WTC11 (cell line): Measurements from ENCODE around the gene FOXL1. TPM values are rescaled to one million over a fixed set of nuclear protein-coding genes. Genes with fewer than 3 reads are reported as not detected.

Experiments used
- ATAC-seq: fragments of 200-7000 bp; cut with Tn5 transposase; 2 replicates; pipeline ENCODE4 v1.10.0; 2021; ENCODE audit warnings: mild to moderate bottlenecking, moderate library complexity
- CTCF ChIA-PET: fragments of 300-600 bp; sonication (Branson Sonifier 250); formaldehyde crosslinking; loops from one replicate; lab custom pipeline; 2021; ENCODE audit warnings: antibody characterized with exemption; lab: Charles Lee
- POLR2A ChIA-PET: fragments of 350-600 bp; sonication (Branson Sonifier 250); formaldehyde crosslinking; loops from one replicate; lab custom pipeline; 2021; ENCODE audit warnings: antibody characterized with exemption; lab: Charles Lee
- DNase-seq: peaks from one replicate; pipeline ENCODE4 v3.0.0; 2021; ENCODE audit warnings: low spot score
- H3K27ac Mint-ChIP-seq: 2 replicates; pipeline ENCODE4 v1.8.0; 2021; ENCODE audit warnings: mixed read lengths
- H3K27me3 Mint-ChIP-seq: 2 replicates; pipeline ENCODE4 v1.8.0; 2021; ENCODE audit warnings: low read depth, mild to moderate bottlenecking, moderate library complexity, mixed read lengths
- H3K36me3 Mint-ChIP-seq: 2 replicates; pipeline ENCODE4 v1.8.0; 2021; ENCODE audit warnings: mixed read lengths
- H3K4me1 Mint-ChIP-seq: 2 replicates; pipeline ENCODE4 v1.8.0; 2022; ENCODE audit warnings: mixed read lengths
- H3K4me3 Mint-ChIP-seq: 2 replicates; pipeline ENCODE4 v1.8.0; 2021; ENCODE audit warnings: mild to moderate bottlenecking, moderate library complexity, mixed read lengths
- H3K9me3 Mint-ChIP-seq: 2 replicates; pipeline ENCODE4 v1.8.0; 2021; ENCODE audit warnings: mixed read lengths
- CBFB ChIP-seq: sonication (generic); formaldehyde crosslinking; IDR thresholded peaks from 2 replicates; pipeline ENCODE4 v1.8.1; 2022; ENCODE audit warnings: mild to moderate bottlenecking, low read depth, missing genetic modification reagents
- CREM ChIP-seq: sonication (generic); formaldehyde crosslinking; IDR thresholded peaks from 2 replicates; pipeline ENCODE4 v1.8.1; 2022; ENCODE audit warnings: mild to moderate bottlenecking, missing genetic modification reagents, moderate library complexity
- ELF4 ChIP-seq: sonication (generic); formaldehyde crosslinking; IDR thresholded peaks from 2 replicates; pipeline ENCODE4 v1.8.1; 2022; ENCODE audit warnings: low read depth, mild to moderate bottlenecking, moderate library complexity, missing genetic modification reagents
- HMGA2 ChIP-seq: fragments of 250-450 bp; sonication (Bioruptor Pico); IDR thresholded peaks from 2 replicates; pipeline ENCODE4 v1.4.0; 2021; ENCODE audit warnings: mild to moderate bottlenecking, moderate library complexity
- MXD4 ChIP-seq: fragments of 250-450 bp; sonication (Bioruptor Pico); IDR thresholded peaks from 2 replicates; pipeline ENCODE4 v1.8.0; 2021; ENCODE audit warnings: mild to moderate bottlenecking, moderate library complexity, borderline replicate concordance
- SMAD4 ChIP-seq: sonication (generic); formaldehyde crosslinking; IDR thresholded peaks from 2 replicates; pipeline ENCODE4 v1.8.0; 2022; ENCODE audit warnings: mild to moderate bottlenecking, missing genetic modification reagents
- SP1 ChIP-seq: sonication (generic); formaldehyde crosslinking; conservative IDR thresholded peaks from 2 replicates; pipeline ENCODE4 v1.8.1; 2022; ENCODE audit warnings: missing genetic modification reagents
- TCF7 ChIP-seq: sonication (generic); formaldehyde crosslinking; IDR thresholded peaks from 2 replicates; pipeline ENCODE4 v1.8.0; 2022; ENCODE audit warnings: mild to moderate bottlenecking, low read depth, missing genetic modification reagents, moderate library complexity
- TP53 ChIP-seq: sonication (generic); formaldehyde crosslinking; IDR thresholded peaks from 2 replicates; pipeline ENCODE4 v1.8.1; 2023; ENCODE audit warnings: mild to moderate bottlenecking, missing genetic modification reagents
- ZBTB21 ChIP-seq: sonication (generic); formaldehyde crosslinking; IDR thresholded peaks from 2 replicates; pipeline ENCODE4 v1.8.1; 2023; ENCODE audit warnings: mild to moderate bottlenecking, missing genetic modification reagents, borderline replicate concordance
- ZNF121 ChIP-seq: sonication (generic); formaldehyde crosslinking; IDR thresholded peaks from 2 replicates; pipeline ENCODE4 v1.8.0; 2023; ENCODE audit warnings: missing genetic modification reagents
- ZNF232 ChIP-seq: sonication (generic); formaldehyde crosslinking; IDR thresholded peaks from 2 replicates; pipeline ENCODE4 v1.8.0; 2022; ENCODE audit warnings: mild to moderate bottlenecking, missing genetic modification reagents
- total RNA-seq: library from RNA; stranded (reverse); gene quantifications from 3 replicates; pipeline ENCODE4 v1.2.3, GENCODE V29; 2021
- TF ChIP-seq, protein P1 (sequence below): sonication (generic); formaldehyde crosslinking; IDR thresholded peaks from 2 replicates; pipeline ENCODE4 v1.8.0; 2023; ENCODE audit warnings: missing genetic modification reagents
- TF ChIP-seq, protein P2 (sequence below): sonication (generic); formaldehyde crosslinking; IDR thresholded peaks from 2 replicates; pipeline ENCODE4 v1.8.0; 2023; ENCODE audit warnings: mild to moderate bottlenecking, missing genetic modification reagents
- TF ChIP-seq, protein P3 (sequence below): sonication (generic); formaldehyde crosslinking; IDR thresholded peaks from 2 replicates; pipeline ENCODE4 v1.8.0; 2022; ENCODE audit warnings: missing genetic modification reagents
- TF ChIP-seq, protein P4 (sequence below): fragments of 250-450 bp; sonication (Bioruptor Pico); IDR thresholded peaks from 2 replicates; pipeline ENCODE4 v1.9.0; 2021; ENCODE audit warnings: mild to moderate bottlenecking
- TF ChIP-seq, protein P5 (sequence below): sonication (generic); formaldehyde crosslinking; IDR thresholded peaks from 2 replicates; pipeline ENCODE4 v1.8.1; 2022; ENCODE audit warnings: low read depth, mild to moderate bottlenecking, moderate library complexity, missing genetic modification reagents, borderline replicate concordance
- TF ChIP-seq, protein P6 (sequence below): sonication (generic); formaldehyde crosslinking; IDR thresholded peaks from 2 replicates; pipeline ENCODE4 v1.8.0; 2022; ENCODE audit warnings: mild to moderate bottlenecking, missing genetic modification reagents

Gene FOXL1
- total RNA-seq, 1 experiment from 2014 or later, result 0.33 TPM

DNA sequence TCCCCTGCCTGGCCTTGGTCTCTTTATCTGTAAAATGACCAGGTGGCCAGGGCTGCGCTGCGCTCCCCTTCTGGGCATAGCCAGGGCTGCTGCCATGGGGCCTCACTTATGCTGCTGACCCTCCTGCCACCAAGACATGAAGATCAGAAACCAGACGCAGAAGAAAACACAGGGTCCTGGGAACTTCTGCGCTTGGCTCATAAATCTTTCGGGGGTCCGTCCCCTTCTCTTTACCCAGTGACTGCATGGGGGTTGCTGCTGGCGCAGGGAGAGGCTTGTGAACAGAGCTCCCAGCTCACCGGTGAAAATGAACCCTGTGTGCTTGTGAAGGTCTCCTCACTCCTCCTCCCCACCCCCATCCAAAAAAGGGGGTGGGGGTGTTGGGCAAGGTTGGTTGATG lies 5.7 kb upstream of the FOXL1 start:
- Mint-ChIP-seq H3K9me3 (no peaks in the 10 kb centered on the region), H3K27ac (no peak overlapping the region), H3K36me3 (no peaks in the 10 kb centered on the region), H3K4me1 (peaks cover 64% of the 10 kb centered on the region), H3K4me3 (peak overlapping the region; percentile 6; the same call in 1 of the 2 replicates), H3K27me3 (peaks cover 97% of the 10 kb centered on the region)
- DNase-seq (no peak), ATAC-seq (no peak)
- ChIA-PET POLR2A (interaction anchor here (0.7 kb wide), 1 partner anchor 605 kb away, joined by 3 read pairs; no protein-coding TSS in a partner anchor), CTCF (interaction anchor here (0.9 to 1.8 kb wide), 5 partner anchors 8 to 490 kb away, joined by 3 to 7 read pairs (median 4); no protein-coding TSS in a partner anchor)
- TF ChIP-seq, protein P1, sequence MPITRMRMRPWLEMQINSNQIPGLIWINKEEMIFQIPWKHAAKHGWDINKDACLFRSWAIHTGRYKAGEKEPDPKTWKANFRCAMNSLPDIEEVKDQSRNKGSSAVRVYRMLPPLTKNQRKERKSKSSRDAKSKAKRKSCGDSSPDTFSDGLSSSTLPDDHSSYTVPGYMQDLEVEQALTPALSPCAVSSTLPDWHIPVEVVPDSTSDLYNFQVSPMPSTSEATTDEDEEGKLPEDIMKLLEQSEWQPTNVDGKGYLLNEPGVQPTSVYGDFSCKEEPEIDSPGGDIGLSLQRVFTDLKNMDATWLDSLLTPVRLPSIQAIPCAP (CRISPR knock-in tag), result no peak
- TF ChIP-seq SMAD4 (CRISPR knock-in tag), result no peak
- TF ChIP-seq, protein P2, sequence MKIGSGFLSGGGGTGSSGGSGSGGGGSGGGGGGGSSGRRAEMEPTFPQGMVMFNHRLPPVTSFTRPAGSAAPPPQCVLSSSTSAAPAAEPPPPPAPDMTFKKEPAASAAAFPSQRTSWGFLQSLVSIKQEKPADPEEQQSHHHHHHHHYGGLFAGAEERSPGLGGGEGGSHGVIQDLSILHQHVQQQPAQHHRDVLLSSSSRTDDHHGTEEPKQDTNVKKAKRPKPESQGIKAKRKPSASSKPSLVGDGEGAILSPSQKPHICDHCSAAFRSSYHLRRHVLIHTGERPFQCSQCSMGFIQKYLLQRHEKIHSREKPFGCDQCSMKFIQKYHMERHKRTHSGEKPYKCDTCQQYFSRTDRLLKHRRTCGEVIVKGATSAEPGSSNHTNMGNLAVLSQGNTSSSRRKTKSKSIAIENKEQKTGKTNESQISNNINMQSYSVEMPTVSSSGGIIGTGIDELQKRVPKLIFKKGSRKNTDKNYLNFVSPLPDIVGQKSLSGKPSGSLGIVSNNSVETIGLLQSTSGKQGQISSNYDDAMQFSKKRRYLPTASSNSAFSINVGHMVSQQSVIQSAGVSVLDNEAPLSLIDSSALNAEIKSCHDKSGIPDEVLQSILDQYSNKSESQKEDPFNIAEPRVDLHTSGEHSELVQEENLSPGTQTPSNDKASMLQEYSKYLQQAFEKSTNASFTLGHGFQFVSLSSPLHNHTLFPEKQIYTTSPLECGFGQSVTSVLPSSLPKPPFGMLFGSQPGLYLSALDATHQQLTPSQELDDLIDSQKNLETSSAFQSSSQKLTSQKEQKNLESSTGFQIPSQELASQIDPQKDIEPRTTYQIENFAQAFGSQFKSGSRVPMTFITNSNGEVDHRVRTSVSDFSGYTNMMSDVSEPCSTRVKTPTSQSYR (CRISPR knock-in tag), result no peak
- TF ChIP-seq, protein P3, sequence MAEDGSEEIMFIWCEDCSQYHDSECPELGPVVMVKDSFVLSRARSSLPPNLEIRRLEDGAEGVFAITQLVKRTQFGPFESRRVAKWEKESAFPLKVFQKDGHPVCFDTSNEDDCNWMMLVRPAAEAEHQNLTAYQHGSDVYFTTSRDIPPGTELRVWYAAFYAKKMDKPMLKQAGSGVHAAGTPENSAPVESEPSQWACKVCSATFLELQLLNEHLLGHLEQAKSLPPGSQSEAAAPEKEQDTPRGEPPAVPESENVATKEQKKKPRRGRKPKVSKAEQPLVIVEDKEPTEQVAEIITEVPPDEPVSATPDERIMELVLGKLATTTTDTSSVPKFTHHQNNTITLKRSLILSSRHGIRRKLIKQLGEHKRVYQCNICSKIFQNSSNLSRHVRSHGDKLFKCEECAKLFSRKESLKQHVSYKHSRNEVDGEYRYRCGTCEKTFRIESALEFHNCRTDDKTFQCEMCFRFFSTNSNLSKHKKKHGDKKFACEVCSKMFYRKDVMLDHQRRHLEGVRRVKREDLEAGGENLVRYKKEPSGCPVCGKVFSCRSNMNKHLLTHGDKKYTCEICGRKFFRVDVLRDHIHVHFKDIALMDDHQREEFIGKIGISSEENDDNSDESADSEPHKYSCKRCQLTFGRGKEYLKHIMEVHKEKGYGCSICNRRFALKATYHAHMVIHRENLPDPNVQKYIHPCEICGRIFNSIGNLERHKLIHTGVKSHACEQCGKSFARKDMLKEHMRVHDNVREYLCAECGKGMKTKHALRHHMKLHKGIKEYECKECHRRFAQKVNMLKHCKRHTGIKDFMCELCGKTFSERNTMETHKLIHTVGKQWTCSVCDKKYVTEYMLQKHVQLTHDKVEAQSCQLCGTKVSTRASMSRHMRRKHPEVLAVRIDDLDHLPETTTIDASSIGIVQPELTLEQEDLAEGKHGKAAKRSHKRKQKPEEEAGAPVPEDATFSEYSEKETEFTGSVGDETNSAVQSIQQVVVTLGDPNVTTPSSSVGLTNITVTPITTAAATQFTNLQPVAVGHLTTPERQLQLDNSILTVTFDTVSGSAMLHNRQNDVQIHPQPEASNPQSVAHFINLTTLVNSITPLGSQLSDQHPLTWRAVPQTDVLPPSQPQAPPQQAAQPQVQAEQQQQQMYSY (CRISPR knock-in tag), result no peak
- TF ChIP-seq ELF4 (CRISPR knock-in tag), result no peak
- TF ChIP-seq, protein P4, sequence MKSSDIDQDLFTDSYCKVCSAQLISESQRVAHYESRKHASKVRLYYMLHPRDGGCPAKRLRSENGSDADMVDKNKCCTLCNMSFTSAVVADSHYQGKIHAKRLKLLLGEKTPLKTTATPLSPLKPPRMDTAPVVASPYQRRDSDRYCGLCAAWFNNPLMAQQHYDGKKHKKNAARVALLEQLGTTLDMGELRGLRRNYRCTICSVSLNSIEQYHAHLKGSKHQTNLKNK (CRISPR knock-in tag), result no peak
- no peak for TF ChIP-seq ZBTB21 (CRISPR knock-in tag)
- TF ChIP-seq HMGA2 (CRISPR knock-in tag), result no peak
- TF ChIP-seq MXD4, result no peak
- no peak for TF ChIP-seq ZNF121 (CRISPR knock-in tag)
- TF ChIP-seq SP1 (CRISPR knock-in tag), result no peak
- TF ChIP-seq ZNF232, result no peak
- TF ChIP-seq CBFB (CRISPR knock-in tag), result no peak
- no peak for TF ChIP-seq TP53
- TF ChIP-seq, protein P5, sequence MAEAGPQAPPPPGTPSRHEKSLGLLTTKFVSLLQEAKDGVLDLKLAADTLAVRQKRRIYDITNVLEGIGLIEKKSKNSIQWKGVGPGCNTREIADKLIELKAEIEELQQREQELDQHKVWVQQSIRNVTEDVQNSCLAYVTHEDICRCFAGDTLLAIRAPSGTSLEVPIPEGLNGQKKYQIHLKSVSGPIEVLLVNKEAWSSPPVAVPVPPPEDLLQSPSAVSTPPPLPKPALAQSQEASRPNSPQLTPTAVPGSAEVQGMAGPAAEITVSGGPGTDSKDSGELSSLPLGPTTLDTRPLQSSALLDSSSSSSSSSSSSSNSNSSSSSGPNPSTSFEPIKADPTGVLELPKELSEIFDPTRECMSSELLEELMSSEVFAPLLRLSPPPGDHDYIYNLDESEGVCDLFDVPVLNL (CRISPR knock-in tag), result no peak
- TF ChIP-seq TCF7 (CRISPR knock-in tag), result no peak
- no peak for TF ChIP-seq CREM (CRISPR knock-in tag)
- TF ChIP-seq, protein P6, sequence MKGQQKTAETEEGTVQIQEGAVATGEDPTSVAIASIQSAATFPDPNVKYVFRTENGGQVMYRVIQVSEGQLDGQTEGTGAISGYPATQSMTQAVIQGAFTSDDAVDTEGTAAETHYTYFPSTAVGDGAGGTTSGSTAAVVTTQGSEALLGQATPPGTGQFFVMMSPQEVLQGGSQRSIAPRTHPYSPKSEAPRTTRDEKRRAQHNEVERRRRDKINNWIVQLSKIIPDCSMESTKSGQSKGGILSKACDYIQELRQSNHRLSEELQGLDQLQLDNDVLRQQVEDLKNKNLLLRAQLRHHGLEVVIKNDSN (CRISPR knock-in tag), result no peak
